IMR-90 (cell line): ENCODE measurements around the gene TBX10. TPM values are rescaled to one million over a fixed set of nuclear protein-coding genes. Genes with fewer than 3 reads are reported as not detected.

Experiments used
- ATAC-seq: fragments of 200-7000 bp; cut with Tn5 transposase; 2 replicates; pipeline ENCODE4 v1.9.1; 2020; ENCODE audit warnings: low read depth, mild to moderate bottlenecking, moderate library complexity
- BruUV-seq: library from RNA; stranded (reverse); fragments of 400-500 nt; replicated peaks from 2 replicates; lab custom pipeline; 2021; lab: Mats Ljungman, UMichigan
- CTCF ChIA-PET: fragments of 300-600 bp; formaldehyde crosslinking; extraction: SDS; loops from one replicate; lab custom pipeline; 2021; ENCODE audit warnings: antibody characterized with exemption; lab: Yijun Ruan, JAX
- POLR2A ChIA-PET: fragments of 300-600 bp; sonication (Branson Sonifier 250); formaldehyde crosslinking; loops from one replicate; lab custom pipeline; 2022; ENCODE audit warnings: antibody characterized with exemption; ENCODE audit not compliant: unreplicated experiment; lab: Charles Lee
- DNase-seq: peaks from one replicate; pipeline ENCODE4 v3.0.0; 2013
- H2AFZ ChIP-seq: replicated peaks from 2 replicates; pipeline ENCODE3; 2013; ENCODE audit warnings: low read length, mild to moderate bottlenecking; ENCODE audit not compliant: poor library complexity
- H2AK5ac ChIP-seq: 2 replicates; pipeline ENCODE4 v1.6.1; 2013; ENCODE audit warnings: low read depth, low read length, inconsistent platforms
- H2AK9ac ChIP-seq: replicated peaks from 2 replicates; pipeline ENCODE3; 2013; ENCODE audit warnings: mild to moderate bottlenecking, low read depth, low read length, moderate library complexity; ENCODE audit not compliant: poor library complexity
- H2BK120ac ChIP-seq: 2 replicates; pipeline ENCODE4 v1.6.1; 2013; ENCODE audit warnings: low read depth, low read length, inconsistent platforms
- H2BK15ac ChIP-seq: 3 replicates; pipeline ENCODE4 v1.6.1; 2013; ENCODE audit warnings: low read depth, low read length, inconsistent platforms
- H2BK20ac ChIP-seq: 2 replicates; pipeline ENCODE4 v1.6.1; 2013; ENCODE audit warnings: low read depth, mild to moderate bottlenecking, inconsistent platforms, low read length, moderate library complexity
- H2BK5ac ChIP-seq: 2 replicates; pipeline ENCODE4 v1.6.1; 2013; ENCODE audit warnings: mild to moderate bottlenecking, low read depth, low read length, inconsistent platforms; ENCODE audit not compliant: poor library complexity, severe bottlenecking
- H3K14ac ChIP-seq: replicated peaks from 2 replicates; pipeline ENCODE4 v1.6.1; 2013; ENCODE audit warnings: low read depth, low read length, inconsistent platforms
- H3K18ac ChIP-seq: 2 replicates; pipeline ENCODE4 v1.6.1; 2013; ENCODE audit warnings: low read depth, low read length, control low read depth
- H3K23ac ChIP-seq: 2 replicates; pipeline ENCODE4 v1.6.1; 2013; ENCODE audit warnings: low read depth, low read length, inconsistent platforms
- H3K27ac ChIP-seq: 2 replicates; pipeline ENCODE4 v1.5.1; 2013; ENCODE audit warnings: mild to moderate bottlenecking, control low read depth, low read length; ENCODE audit not compliant: insufficient read depth
- H3K27me3 ChIP-seq: 2 replicates; pipeline ENCODE4 v1.6.1; 2013; ENCODE audit warnings: low read length; ENCODE audit not compliant: control insufficient read depth, insufficient read depth
- H3K36me3 ChIP-seq: 2 replicates; pipeline ENCODE4 v1.6.1; 2013; ENCODE audit warnings: low read length, mixed read lengths; ENCODE audit not compliant: control insufficient read depth, insufficient read depth
- H3K4ac ChIP-seq: 2 replicates; pipeline ENCODE4 v1.6.1; 2013; ENCODE audit warnings: low read depth, low read length, inconsistent platforms
- H3K4me1 ChIP-seq: 2 replicates; pipeline ENCODE4 v1.6.1; 2013; ENCODE audit warnings: low read length, mixed read lengths; ENCODE audit not compliant: control insufficient read depth, insufficient read depth
- H3K4me2 ChIP-seq: 2 replicates; pipeline ENCODE4 v1.6.1; 2013; ENCODE audit warnings: low read depth, mild to moderate bottlenecking, control low read depth, low read length, moderate library complexity
- H3K4me3 ChIP-seq: 2 replicates; pipeline ENCODE4 v1.5.1; 2013; ENCODE audit warnings: low read depth, mild to moderate bottlenecking, control low read depth, low read length, moderate library complexity; ENCODE audit not compliant: insufficient read depth
- H3K56ac ChIP-seq: 2 replicates; pipeline ENCODE4 v1.6.1; 2013; ENCODE audit warnings: low read length, inconsistent platforms; ENCODE audit not compliant: insufficient read depth; ENCODE audit errors: extremely low read depth
- H3K79me1 ChIP-seq, 2 experiments: 2 replicates each; pipeline ENCODE4 v1.6.1; 2013; ENCODE audit warnings: low read length in 2 of 2, inconsistent platforms in 1 of 2, low read depth in 1 of 2
- H3K9ac ChIP-seq: 2 replicates; pipeline ENCODE4 v1.6.1; 2013; ENCODE audit warnings: low read depth, low read length, control low read depth
- H3K9me1 ChIP-seq: 2 replicates; pipeline ENCODE4 v1.6.1; 2013; ENCODE audit warnings: low read length, inconsistent platforms; ENCODE audit not compliant: insufficient read depth
- H3K9me3 ChIP-seq: 2 replicates; pipeline ENCODE4 v1.6.1; 2013; ENCODE audit warnings: low read length; ENCODE audit not compliant: control insufficient read depth, insufficient read depth
- H4K20me1 ChIP-seq: 2 replicates; pipeline ENCODE4 v1.6.1; 2013; ENCODE audit warnings: low read length, inconsistent platforms; ENCODE audit not compliant: insufficient read depth
- H4K5ac ChIP-seq: 2 replicates; pipeline ENCODE4 v1.6.1; 2013; ENCODE audit warnings: mild to moderate bottlenecking, low read depth, low read length, control low read depth
- H4K8ac ChIP-seq, 2 experiments: 2 replicates each; pipeline ENCODE4 v1.6.1; 2013; ENCODE audit warnings: low read depth in 2 of 2, low read length in 2 of 2, control low read depth in 1 of 2, inconsistent platforms in 1 of 2
- H4K91ac ChIP-seq: 2 replicates; pipeline ENCODE4 v1.6.1; 2013; ENCODE audit warnings: low read depth, low read length, inconsistent platforms; ENCODE audit not compliant: insufficient read depth
- BHLHE40 ChIP-seq: fragments of 150-350 bp; IDR thresholded peaks from 2 replicates; pipeline ENCODE4 v1.6.1; 2016; ENCODE audit warnings: mild to moderate bottlenecking, low read depth, low read length
- CEBPB ChIP-seq: IDR thresholded peaks from 2 replicates; pipeline ENCODE4 v1.6.1; 2012; ENCODE audit warnings: low read depth, low read length, improper control_type of control experiment
- CHD1 ChIP-seq: IDR thresholded peaks from 2 replicates; pipeline ENCODE4 v1.6.1; 2012; ENCODE audit warnings: low read depth, low read length, improper control_type of control experiment
- CTCF ChIP-seq: conservative IDR thresholded peaks from 2 replicates; pipeline ENCODE4 v1.5.1; 2012; ENCODE audit warnings: mild to moderate bottlenecking, low read depth, low read length, improper control_type of control experiment
- ELK1 ChIP-seq: fragments of 150-350 bp; IDR thresholded peaks from 2 replicates; pipeline ENCODE4 v1.6.1; 2016; ENCODE audit warnings: low read depth, mild to moderate bottlenecking, low read length, moderate library complexity, borderline replicate concordance
- FOS ChIP-seq: fragments of 150-350 bp; IDR thresholded peaks from 2 replicates; pipeline ENCODE4 v1.6.1; 2016; ENCODE audit warnings: low read depth, low read length
- MAFK ChIP-seq: IDR thresholded peaks from 2 replicates; pipeline ENCODE4 v1.6.1; 2012; ENCODE audit warnings: low read depth, low read length, improper control_type of control experiment
- MAZ ChIP-seq: IDR thresholded peaks from 2 replicates; pipeline ENCODE4 v1.6.1; 2012; ENCODE audit warnings: low read depth, mild to moderate bottlenecking, low read length, improper control_type of control experiment, moderate library complexity, borderline replicate concordance
- MXI1 ChIP-seq: IDR thresholded peaks from 2 replicates; pipeline ENCODE4 v1.6.1; 2012; ENCODE audit warnings: low read depth, mild to moderate bottlenecking, low read length, moderate library complexity, borderline replicate concordance
- NFE2L2 ChIP-seq: fragments of 150-350 bp; IDR thresholded peaks from 2 replicates; pipeline ENCODE4 v1.6.1; 2016; ENCODE audit warnings: low read depth, mild to moderate bottlenecking, low read length
- POLR2A ChIP-seq: IDR thresholded peaks from 2 replicates; pipeline ENCODE4 v1.6.1; 2012; ENCODE audit warnings: mild to moderate bottlenecking, low read depth, low read length
- RAD21 ChIP-seq: IDR thresholded peaks from 2 replicates; pipeline ENCODE4 v1.6.1; 2012; ENCODE audit warnings: low read length, improper control_type of control experiment
- RCOR1 ChIP-seq: IDR thresholded peaks from 2 replicates; pipeline ENCODE4 v1.6.1; 2012; ENCODE audit warnings: mild to moderate bottlenecking, low read length, improper control_type of control experiment; ENCODE audit not compliant: insufficient replicate concordance
- RFX5 ChIP-seq: IDR thresholded peaks from 2 replicates; pipeline ENCODE4 v1.8.0; 2012; ENCODE audit warnings: low read depth, mild to moderate bottlenecking, low read length, moderate library complexity
- SMC3 ChIP-seq: fragments of 150-350 bp; IDR thresholded peaks from 2 replicates; pipeline ENCODE4 v1.6.1; 2016; ENCODE audit warnings: low read depth, mild to moderate bottlenecking, antibody characterized with exemption, low read length, moderate library complexity
- USF2 ChIP-seq: fragments of 150-350 bp; IDR thresholded peaks from 2 replicates; pipeline ENCODE4 v1.6.1; 2017; ENCODE audit warnings: mild to moderate bottlenecking, antibody characterized with exemption, low read length, low read depth
- WGBS, 2 experiments: methylation state at CpG; one replicate each; pipeline versions ENCODE4 v1.1.5 to v1.1.7; 2013; ENCODE audit warnings: missing lambda C conversion rate in 2 of 2; ENCODE audit not compliant: insufficient read length in 1 of 2; ENCODE audit errors: extremely low coverage in 2 of 2; 5-methylcytosine and 5-hydroxymethylcytosine counted together
- dilution Hi-C: fragments of 300-500 bp; cut with HindIII; formaldehyde crosslinking; loops from one replicate; pipeline ENCODE4 v1.14.3; 2018; ENCODE audit warnings: low sequenced_read_pairs; ENCODE audit not compliant: unreplicated experiment
- in situ Hi-C: fragments of 300-500 bp; cut with MboI; formaldehyde crosslinking; loops from 3 replicates; pipeline ENCODE4 v1.14.3; 2019; ENCODE audit warnings: low sequenced_read_pairs, inconsistent platforms, mixed read lengths
- intact Hi-C: fragments of 100-400 bp; cut with micrococcal nuclease; formaldehyde crosslinking; loops from 2 replicates; pipeline ENCODE4 v1.10.0; 2022
- polyA plus RNA-seq, 3 experiments: library from polyadenylated mRNA; depleted of rRNA; stranded (reverse); fragments of >200 nt; gene quantifications; 2 replicates each; pipeline ENCODE4 v1.2.3, GENCODE V29; 2012; ENCODE audit warnings: low replicate concordance in 1 of 3
- total RNA-seq: library from RNA; depleted of rRNA; stranded (reverse); fragments of >200 nt; gene quantifications from 2 replicates; pipeline ENCODE4 v1.2.3, GENCODE V29; 2012

TBX10 gene
- total and polyA plus RNA-seq, 2 of the 4 experiments (the other 2 are of a cell fraction), result not detected

GRCh38 chr11:67606093-67606491 lies 33.5 kb downstream of the TBX10 start:
- no peak overlapping the region for H2BK20ac ChIP-seq
- no peak overlapping the region for H2BK5ac ChIP-seq
- ATAC-seq (peak; percentile 55), DNase-seq (peak; percentile 41)
- peak overlapping the region; percentile 25; the same call in 1 of the 2 replicates for H3K27ac ChIP-seq
- 30% methylated on average over 2 of the region's 17 CpGs; no CpG with 5 or more reads in 1 of the 2 experiments for WGBS, 2 experiments
- H3K4ac ChIP-seq, result peak overlapping the region; percentile 34
- no peak overlapping the region for H3K23ac ChIP-seq
- BruUV-seq, result no TSS peak
- peak overlapping the region; percentile 23 for H3K14ac ChIP-seq
- intact Hi-C loops, result no loop called here
- peaks cover 2% of the 10 kb centered on the region; the same call in 1 of the 2 replicates for H3K27me3 ChIP-seq
- H2AK5ac ChIP-seq, result peak overlapping the region; percentile 33; the same call in 1 of the 2 replicates
- CTCF ChIA-PET, result no interaction called here
- H3K9me3 ChIP-seq, result 0 out of 2 replicates have a peak, but pooled peaks cover 4% of the 10 kb centered on the region
- H4K20me1 ChIP-seq, result no peaks in the 10 kb centered on the region
- peak overlapping the region; percentile 89 for H3K4me2 ChIP-seq
- H4K5ac ChIP-seq, result peak overlapping the region; percentile 71
- dilution Hi-C loops, result no loop called here
- POLR2A ChIA-PET, result no interaction called here
- in situ Hi-C loops, result no loop called here
- peak overlapping the region; percentile 91 for H3K4me3 ChIP-seq
- peak overlapping the region; percentile 96 for H2AFZ ChIP-seq
- H3K18ac ChIP-seq, result no peak overlapping the region
- H2BK120ac ChIP-seq, result no peak overlapping the region
- no peaks in the 10 kb centered on the region for H3K9me1 ChIP-seq
- peak overlapping the region; percentile 93 for H2AK9ac ChIP-seq
- no peak overlapping the region for H3K56ac ChIP-seq
- peaks cover 18% of the 10 kb centered on the region for H3K36me3 ChIP-seq
- peaks cover 6% of the 10 kb centered on the region; the same call in 1 of the 2 replicates for H3K4me1 ChIP-seq
- peak overlapping the region; percentile 80 to 93 for H4K8ac ChIP-seq
- peaks cover 18 to 22% of the 10 kb centered on the region in 2 experiments for H3K79me1 ChIP-seq
- H3K9ac ChIP-seq, result peak overlapping the region; percentile 62
- TF ChIP-seq RFX5 (no peak), SMC3 (no peak), CEBPB (no peak), CHD1 (no peak), RCOR1 (no peak), MAFK (no peak), ELK1 (no peak), MAZ (no peak), NFE2L2 (no peak), USF2 (no peak), FOS (no peak), MXI1 (no peak), POLR2A (no peak), CTCF (no peak), RAD21 (no peak), BHLHE40 (no peak)
- H4K91ac ChIP-seq, result peak overlapping the region; percentile 50; the same call in 1 of the 2 replicates
- no peak overlapping the region for H2BK15ac ChIP-seq
